Endothelial cell of umbilical vein (primary cell): ENCODE data around the gene BNC2.

Source experiments
- FOS ChIP-seq: IDR thresholded peaks from 2 replicates; pipeline ENCODE4 v1.6.1; 2011; ENCODE audit warnings: mild to moderate bottlenecking, low read length, moderate library complexity, borderline replicate concordance; ENCODE audit not compliant: insufficient read depth
- POLR2A ChIP-seq: IDR thresholded peaks from 2 replicates; pipeline ENCODE4 v1.6.1; 2012; ENCODE audit warnings: low read depth, mild to moderate bottlenecking, control low read depth, low read length

GRCh38 chr9:16361939-16362338 lies 508.5 kb downstream of the BNC2 start:
- no peak for TF ChIP-seq POLR2A
- no peak for TF ChIP-seq FOS
